Suprapubic skin (tissue), 4 donors: ENCODE data around the gene B3GNT7. TPM values are rescaled to one million over a fixed set of nuclear protein-coding genes. Genes with fewer than 3 reads are reported as not detected.

Experiments used
- DNase-seq, 2 donors: peaks; one replicate each; pipeline ENCODE4 v3.0.0-alpha.2; 2019; ENCODE audit warnings: low spot score in 2 of 2
- H3K27ac ChIP-seq: fragments of 200-600 bp; sonication (generic); one replicate; pipeline ENCODE4 v1.5.1; 2019
- H3K27me3 ChIP-seq: fragments of 200-600 bp; sonication (generic); one replicate; pipeline ENCODE4 v1.5.1; 2019
- H3K36me3 ChIP-seq: fragments of 200-600 bp; sonication (generic); one replicate; pipeline ENCODE4 v1.5.1; 2019
- H3K4me1 ChIP-seq: fragments of 200-600 bp; sonication (generic); one replicate; pipeline ENCODE4 v1.5.1; 2019
- H3K4me3 ChIP-seq: fragments of 200-600 bp; sonication (generic); one replicate; pipeline ENCODE4 v1.5.1; 2019; ENCODE audit warnings: mild to moderate bottlenecking
- H3K9me3 ChIP-seq: fragments of 200-600 bp; sonication (generic); one replicate; pipeline ENCODE4 v1.5.1; 2019
- CTCF ChIP-seq, 2 donors: fragments of 200-600 bp in 1 of 2; fragments of 450-650 bp in 1 of 2; sonication (generic) in 1 of 2; IDR thresholded peaks; one replicate each; pipeline ENCODE4 v1.5.1; 2016 to 2019; ENCODE audit warnings: antibody characterized with exemption in 2 of 2, mild to moderate bottlenecking in 1 of 2, moderate library complexity in 1 of 2
- EP300 ChIP-seq: sonication (generic); formaldehyde crosslinking; IDR thresholded peaks from one replicate; pipeline ENCODE4 v1.6.1; 2017; ENCODE audit warnings: antibody characterized with exemption
- POLR2A ChIP-seq, 2 donors: fragments of 450-650 bp; IDR thresholded peaks; one replicate each; pipeline ENCODE4 v1.6.1; 2017; ENCODE audit warnings: antibody characterized with exemption in 2 of 2, mild to moderate bottlenecking in 2 of 2, moderate library complexity in 2 of 2
- POLR2AphosphoS5 ChIP-seq, 3 donors: sonication (generic); formaldehyde crosslinking; IDR thresholded peaks; one replicate each; pipeline ENCODE4 v1.6.1; 2017; ENCODE audit warnings: antibody characterized with exemption in 3 of 3
- WGBS: methylation state at CpG from one replicate; pipeline ENCODE4 v1.1.5; 2018; 5-methylcytosine and 5-hydroxymethylcytosine counted together
- total RNA-seq, 4 donors: library from RNA; depleted of rRNA; stranded (reverse); fragments of >200 nt; gene quantifications; one replicate each; pipeline ENCODE4 v1.1.0, GENCODE V29; 2016

The B3GNT7 gene, protein sequence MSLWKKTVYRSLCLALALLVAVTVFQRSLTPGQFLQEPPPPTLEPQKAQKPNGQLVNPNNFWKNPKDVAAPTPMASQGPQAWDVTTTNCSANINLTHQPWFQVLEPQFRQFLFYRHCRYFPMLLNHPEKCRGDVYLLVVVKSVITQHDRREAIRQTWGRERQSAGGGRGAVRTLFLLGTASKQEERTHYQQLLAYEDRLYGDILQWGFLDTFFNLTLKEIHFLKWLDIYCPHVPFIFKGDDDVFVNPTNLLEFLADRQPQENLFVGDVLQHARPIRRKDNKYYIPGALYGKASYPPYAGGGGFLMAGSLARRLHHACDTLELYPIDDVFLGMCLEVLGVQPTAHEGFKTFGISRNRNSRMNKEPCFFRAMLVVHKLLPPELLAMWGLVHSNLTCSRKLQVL
- 1 to 10 TPM; 1.3 to 1.5 (median 1.4) TPM for total RNA-seq

DNA sequence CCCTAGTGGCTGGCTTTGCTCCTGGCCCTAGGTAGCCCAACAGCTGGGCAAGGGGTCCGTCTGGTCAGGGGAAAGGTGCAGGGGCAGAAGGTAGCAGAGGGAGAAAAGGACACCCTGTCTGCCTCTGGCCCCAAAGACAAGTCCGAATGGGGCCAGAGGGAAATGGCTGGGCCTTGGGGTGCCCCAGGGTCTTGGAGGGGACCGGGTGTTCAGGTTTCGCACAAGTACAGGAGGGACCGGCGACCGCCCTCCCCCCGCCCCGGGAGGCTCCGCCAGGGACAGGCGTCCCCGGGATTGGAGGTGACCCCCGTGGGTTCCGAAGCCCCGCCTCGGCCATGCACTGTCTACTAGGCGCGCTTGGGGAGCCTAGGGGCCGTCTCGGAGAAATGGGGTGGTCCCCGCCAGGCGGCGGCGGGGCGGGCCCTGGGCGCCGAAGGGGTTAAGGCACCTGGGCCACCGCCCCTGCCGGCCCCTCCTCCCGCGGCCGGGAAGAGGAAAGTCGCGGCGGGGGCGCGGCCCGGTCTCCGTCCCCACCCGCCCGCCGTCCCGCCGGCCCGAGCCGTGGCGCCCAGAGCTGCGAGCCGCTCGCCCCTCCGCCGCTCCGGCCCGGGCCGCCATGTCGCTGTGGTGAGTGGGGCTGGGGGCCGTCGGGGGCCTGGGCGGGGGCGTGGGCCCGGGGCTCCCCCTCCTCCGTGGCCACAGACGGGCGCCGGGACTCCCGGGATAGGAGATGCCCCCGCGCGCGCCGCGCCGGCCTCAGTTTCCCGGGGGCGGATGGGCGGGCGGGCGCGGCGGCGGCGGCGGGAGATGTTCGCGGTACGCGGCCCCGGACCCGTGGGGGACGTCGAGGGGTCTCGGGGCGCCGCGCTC, at the start of gene B3GNT7:
B3GNT7 (plus strand) TSS at position 523 of the 870 bp plus-strand sequence; CDS start at position 617, 94 bp downstream.
- Histone ChIP-seq H3K4me3 (peak within 1 kb of the TSS; percentile 62), H3K27ac (peak within 1 kb of the TSS; percentile 27), H3K4me1 (peaks cover 26% of the 10 kb centered on the region), H3K27me3 (peaks cover 25% of the 10 kb centered on the region), H3K36me3 (no peaks in the 10 kb centered on the region), H3K9me3 (no peaks in the 10 kb centered on the region)
- TF ChIP-seq POLR2A (IDR thresholded peaks at IDR 0.05): no peak
- TF ChIP-seq CTCF (IDR thresholded peaks at IDR 0.05): no peak
- TF ChIP-seq EP300: no peak
- TF ChIP-seq POLR2AphosphoS5 (IDR thresholded peaks at IDR 0.05): no peak
- WGBS: 32% methylated on average over 7 of the region's 95 CpGs
- no peak for DNase-seq

- Histone ChIP-seq H3K27me3 (no peaks in the 10 kb centered on the region), H3K9me3 (no peaks in the 10 kb centered on the region), H3K27ac (no peak overlapping the region), H3K4me3 (no peak overlapping the region), H3K4me1 (no peaks in the 10 kb centered on the region), H3K36me3 (no peaks in the 10 kb centered on the region)
- TF ChIP-seq POLR2AphosphoS5 (IDR thresholded peaks at IDR 0.05): no peak
- no peak for TF ChIP-seq POLR2A (IDR thresholded peaks at IDR 0.05)
- TF ChIP-seq EP300: no peak
- TF ChIP-seq CTCF (IDR thresholded peaks at IDR 0.05): no peak
- no peak for DNase-seq
- WGBS: 86% methylated on average over 5 of the region's 5 CpGs
These were observed 48.4 kb upstream of the B3GNT7 start for GRCh38 chr2:231347081-231347480.

DNA sequence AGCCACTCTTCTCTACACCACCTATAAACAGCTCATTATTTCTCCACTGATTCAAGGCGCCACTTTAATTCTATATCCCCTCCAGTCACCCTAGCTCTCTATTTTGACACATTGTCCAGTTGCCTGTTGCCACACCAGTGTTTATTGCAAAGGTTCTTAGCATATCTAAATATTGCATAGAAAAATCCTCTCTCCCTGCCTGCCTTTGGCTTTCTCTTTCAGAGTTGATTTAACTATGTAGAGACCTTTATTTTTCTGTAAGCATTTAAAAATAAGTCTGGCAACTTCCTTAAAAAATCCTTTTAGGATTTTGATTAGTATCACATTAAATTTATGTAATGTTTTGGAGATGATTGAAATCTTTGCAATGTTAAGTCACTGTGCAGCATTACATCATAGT, 47.9 kb upstream of the B3GNT7 start:
- Histone ChIP-seq H3K9me3 (no peaks in the 10 kb centered on the region), H3K27me3 (no peaks in the 10 kb centered on the region), H3K36me3 (no peaks in the 10 kb centered on the region), H3K27ac (no peak overlapping the region), H3K4me1 (no peaks in the 10 kb centered on the region), H3K4me3 (no peak overlapping the region)
- TF ChIP-seq CTCF (IDR thresholded peaks at IDR 0.05) (no peak), POLR2AphosphoS5 (IDR thresholded peaks at IDR 0.05) (no peak), POLR2A (IDR thresholded peaks at IDR 0.05) (no peak), EP300 (no peak)
- no peak for DNase-seq
- WGBS: 89% methylated on average over 1 of the region's 1 CpG

GRCh38 chr2:231348173-231348572, 47.3 kb upstream of the B3GNT7 start:
- H3K27me3 ChIP-seq: no peaks in the 10 kb centered on the region
- no peaks in the 10 kb centered on the region for H3K4me1 ChIP-seq
- H3K36me3 ChIP-seq: no peaks in the 10 kb centered on the region
- no peak overlapping the region for H3K27ac ChIP-seq
- H3K9me3 ChIP-seq: no peaks in the 10 kb centered on the region
- WGBS: 87% methylated on average over 2 of the region's 2 CpGs
- TF ChIP-seq POLR2A (IDR thresholded peaks at IDR 0.05): no peak
- no peak for TF ChIP-seq POLR2AphosphoS5 (IDR thresholded peaks at IDR 0.05)
- no peak for TF ChIP-seq EP300
- TF ChIP-seq CTCF (IDR thresholded peaks at IDR 0.05): no peak
- no peak overlapping the region for H3K4me3 ChIP-seq
- no peak for DNase-seq
